WTC11 (cell line): ENCODE data around the gene SUSD1. TPM values are rescaled to one million over a fixed set of nuclear protein-coding genes. Genes with fewer than 3 reads are reported as not detected.

Experiments used
- ATAC-seq: fragments of 200-7000 bp; cut with Tn5 transposase; 2 replicates; pipeline ENCODE4 v1.10.0; 2021; ENCODE audit warnings: mild to moderate bottlenecking, moderate library complexity
- CTCF ChIA-PET: fragments of 300-600 bp; sonication (Branson Sonifier 250); formaldehyde crosslinking; loops from one replicate; lab custom pipeline; 2021; ENCODE audit warnings: antibody characterized with exemption; lab: Charles Lee
- POLR2A ChIA-PET: fragments of 350-600 bp; sonication (Branson Sonifier 250); formaldehyde crosslinking; loops from one replicate; lab custom pipeline; 2021; ENCODE audit warnings: antibody characterized with exemption; lab: Charles Lee
- DNase-seq: peaks from one replicate; pipeline ENCODE4 v3.0.0; 2021; ENCODE audit warnings: low spot score
- H3K27ac Mint-ChIP-seq: 2 replicates; pipeline ENCODE4 v1.8.0; 2021; ENCODE audit warnings: mixed read lengths
- H3K27me3 Mint-ChIP-seq: 2 replicates; pipeline ENCODE4 v1.8.0; 2021; ENCODE audit warnings: low read depth, mild to moderate bottlenecking, moderate library complexity, mixed read lengths
- H3K36me3 Mint-ChIP-seq: 2 replicates; pipeline ENCODE4 v1.8.0; 2021; ENCODE audit warnings: mixed read lengths
- H3K4me1 Mint-ChIP-seq: 2 replicates; pipeline ENCODE4 v1.8.0; 2022; ENCODE audit warnings: mixed read lengths
- H3K4me3 Mint-ChIP-seq: 2 replicates; pipeline ENCODE4 v1.8.0; 2021; ENCODE audit warnings: mild to moderate bottlenecking, moderate library complexity, mixed read lengths
- H3K9me3 Mint-ChIP-seq: 2 replicates; pipeline ENCODE4 v1.8.0; 2021; ENCODE audit warnings: mixed read lengths
- CBFB ChIP-seq: sonication (generic); formaldehyde crosslinking; IDR thresholded peaks from 2 replicates; pipeline ENCODE4 v1.8.1; 2022; ENCODE audit warnings: mild to moderate bottlenecking, low read depth, missing genetic modification reagents
- ETV6 ChIP-seq: sonication (generic); formaldehyde crosslinking; IDR thresholded peaks from 2 replicates; pipeline ENCODE4 v1.8.1; 2022; ENCODE audit warnings: mild to moderate bottlenecking, missing genetic modification reagents
- FOXK1 ChIP-seq: sonication (generic); formaldehyde crosslinking; IDR thresholded peaks from 2 replicates; pipeline ENCODE4 v1.8.0; 2022; ENCODE audit warnings: mild to moderate bottlenecking, moderate library complexity, missing genetic modification reagents
- FOXP1 ChIP-seq: sonication (generic); formaldehyde crosslinking; IDR thresholded peaks from 2 replicates; pipeline ENCODE4 v1.8.0; 2022; ENCODE audit warnings: missing genetic modification reagents, mild to moderate bottlenecking, moderate library complexity, borderline replicate concordance
- GABPB1 ChIP-seq: sonication (generic); formaldehyde crosslinking; IDR thresholded peaks from 2 replicates; pipeline ENCODE4 v1.8.1; 2023; ENCODE audit warnings: mild to moderate bottlenecking, missing genetic modification reagents
- GRHL2 ChIP-seq: fragments of 250-450 bp; sonication (Bioruptor Pico); IDR thresholded peaks from 2 replicates; pipeline ENCODE4 v1.8.0; 2022; ENCODE audit warnings: mild to moderate bottlenecking, moderate library complexity; ENCODE audit not compliant: insufficient replicate concordance, severe bottlenecking
- NR2C2 ChIP-seq: sonication (generic); formaldehyde crosslinking; IDR thresholded peaks from 2 replicates; pipeline ENCODE4 v1.8.0; 2022; ENCODE audit warnings: mild to moderate bottlenecking, missing genetic modification reagents
- OVOL2 ChIP-seq: fragments of 250-450 bp; sonication (Bioruptor Pico); IDR thresholded peaks from 2 replicates; pipeline ENCODE4 v1.9.0; 2021; ENCODE audit warnings: mild to moderate bottlenecking, borderline replicate concordance
- RORB ChIP-seq: fragments of 250-450 bp; sonication (Bioruptor Pico); IDR thresholded peaks from 2 replicates; pipeline ENCODE4 v1.9.0; 2021; ENCODE audit warnings: mild to moderate bottlenecking
- TEAD4 ChIP-seq: sonication (generic); formaldehyde crosslinking; IDR thresholded peaks from 2 replicates; pipeline ENCODE4 v1.8.0; 2022; ENCODE audit warnings: mild to moderate bottlenecking, missing genetic modification reagents
- TP53 ChIP-seq: sonication (generic); formaldehyde crosslinking; IDR thresholded peaks from 2 replicates; pipeline ENCODE4 v1.8.1; 2023; ENCODE audit warnings: mild to moderate bottlenecking, missing genetic modification reagents
- ZNF121 ChIP-seq: sonication (generic); formaldehyde crosslinking; IDR thresholded peaks from 2 replicates; pipeline ENCODE4 v1.8.0; 2023; ENCODE audit warnings: missing genetic modification reagents
- ZNF232 ChIP-seq: sonication (generic); formaldehyde crosslinking; IDR thresholded peaks from 2 replicates; pipeline ENCODE4 v1.8.0; 2022; ENCODE audit warnings: mild to moderate bottlenecking, missing genetic modification reagents
- ZNF263 ChIP-seq: sonication (generic); formaldehyde crosslinking; IDR thresholded peaks from 2 replicates; pipeline ENCODE4 v1.8.1; 2022; ENCODE audit warnings: low read depth, mild to moderate bottlenecking, moderate library complexity, missing genetic modification reagents
- ZNF423 ChIP-seq: fragments of 250-450 bp; sonication (Bioruptor Pico); IDR thresholded peaks from 2 replicates; pipeline ENCODE4 v2.1.2; 2022; ENCODE audit warnings: mild to moderate bottlenecking, moderate library complexity
- total RNA-seq: library from RNA; stranded (reverse); gene quantifications from 3 replicates; pipeline ENCODE4 v1.2.3, GENCODE V29; 2021
- TF ChIP-seq, protein P1 (sequence below): fragments of 250-450 bp; sonication (Bioruptor Pico); IDR thresholded peaks from 2 replicates; pipeline ENCODE4 v1.9.0; 2021; ENCODE audit warnings: mild to moderate bottlenecking
- TF ChIP-seq, protein P2 (sequence below): sonication (generic); formaldehyde crosslinking; IDR thresholded peaks from 2 replicates; pipeline ENCODE4 v1.8.1; 2022; ENCODE audit warnings: low read depth, mild to moderate bottlenecking, moderate library complexity, missing genetic modification reagents, borderline replicate concordance
- TF ChIP-seq, protein P3 (sequence below): sonication (generic); formaldehyde crosslinking; IDR thresholded peaks from 2 replicates; pipeline ENCODE4 v1.8.0; 2022; ENCODE audit warnings: mild to moderate bottlenecking, missing genetic modification reagents
- TF ChIP-seq, protein P4 (sequence below): sonication (generic); formaldehyde crosslinking; conservative IDR thresholded peaks from 2 replicates; pipeline ENCODE4 v1.8.1; 2023; ENCODE audit warnings: mild to moderate bottlenecking, low read depth, missing genetic modification reagents, moderate library complexity

SUSD1 gene
- total RNA-seq, 1 experiment from 2014 or later: 5.1 TPM

DNA sequence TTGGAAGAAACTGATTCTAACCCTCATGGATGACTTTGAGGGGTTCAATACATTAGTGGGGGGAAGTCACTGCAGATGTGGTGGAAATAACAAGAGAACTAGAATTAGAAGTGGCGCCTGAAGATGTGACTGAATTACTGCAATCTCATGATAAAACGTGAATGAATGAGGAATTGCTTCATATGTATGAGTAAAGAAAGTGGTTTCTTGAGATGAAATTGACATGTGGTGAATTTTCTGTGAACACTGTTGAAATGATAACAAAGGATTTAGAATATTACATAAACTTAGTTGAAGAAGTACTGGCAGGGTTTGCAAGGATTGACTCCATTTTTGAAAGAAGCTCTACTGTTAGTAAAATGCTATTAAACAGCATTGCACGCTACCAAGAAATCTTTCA is 165.4 kb downstream of the SUSD1 start (continued):
- TF ChIP-seq, protein P1, sequence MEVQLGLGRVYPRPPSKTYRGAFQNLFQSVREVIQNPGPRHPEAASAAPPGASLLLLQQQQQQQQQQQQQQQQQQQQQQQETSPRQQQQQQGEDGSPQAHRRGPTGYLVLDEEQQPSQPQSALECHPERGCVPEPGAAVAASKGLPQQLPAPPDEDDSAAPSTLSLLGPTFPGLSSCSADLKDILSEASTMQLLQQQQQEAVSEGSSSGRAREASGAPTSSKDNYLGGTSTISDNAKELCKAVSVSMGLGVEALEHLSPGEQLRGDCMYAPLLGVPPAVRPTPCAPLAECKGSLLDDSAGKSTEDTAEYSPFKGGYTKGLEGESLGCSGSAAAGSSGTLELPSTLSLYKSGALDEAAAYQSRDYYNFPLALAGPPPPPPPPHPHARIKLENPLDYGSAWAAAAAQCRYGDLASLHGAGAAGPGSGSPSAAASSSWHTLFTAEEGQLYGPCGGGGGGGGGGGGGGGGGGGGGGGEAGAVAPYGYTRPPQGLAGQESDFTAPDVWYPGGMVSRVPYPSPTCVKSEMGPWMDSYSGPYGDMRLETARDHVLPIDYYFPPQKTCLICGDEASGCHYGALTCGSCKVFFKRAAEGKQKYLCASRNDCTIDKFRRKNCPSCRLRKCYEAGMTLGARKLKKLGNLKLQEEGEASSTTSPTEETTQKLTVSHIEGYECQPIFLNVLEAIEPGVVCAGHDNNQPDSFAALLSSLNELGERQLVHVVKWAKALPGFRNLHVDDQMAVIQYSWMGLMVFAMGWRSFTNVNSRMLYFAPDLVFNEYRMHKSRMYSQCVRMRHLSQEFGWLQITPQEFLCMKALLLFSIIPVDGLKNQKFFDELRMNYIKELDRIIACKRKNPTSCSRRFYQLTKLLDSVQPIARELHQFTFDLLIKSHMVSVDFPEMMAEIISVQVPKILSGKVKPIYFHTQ: no peak
- no peak for TF ChIP-seq FOXP1 (CRISPR knock-in tag)

DNA sequence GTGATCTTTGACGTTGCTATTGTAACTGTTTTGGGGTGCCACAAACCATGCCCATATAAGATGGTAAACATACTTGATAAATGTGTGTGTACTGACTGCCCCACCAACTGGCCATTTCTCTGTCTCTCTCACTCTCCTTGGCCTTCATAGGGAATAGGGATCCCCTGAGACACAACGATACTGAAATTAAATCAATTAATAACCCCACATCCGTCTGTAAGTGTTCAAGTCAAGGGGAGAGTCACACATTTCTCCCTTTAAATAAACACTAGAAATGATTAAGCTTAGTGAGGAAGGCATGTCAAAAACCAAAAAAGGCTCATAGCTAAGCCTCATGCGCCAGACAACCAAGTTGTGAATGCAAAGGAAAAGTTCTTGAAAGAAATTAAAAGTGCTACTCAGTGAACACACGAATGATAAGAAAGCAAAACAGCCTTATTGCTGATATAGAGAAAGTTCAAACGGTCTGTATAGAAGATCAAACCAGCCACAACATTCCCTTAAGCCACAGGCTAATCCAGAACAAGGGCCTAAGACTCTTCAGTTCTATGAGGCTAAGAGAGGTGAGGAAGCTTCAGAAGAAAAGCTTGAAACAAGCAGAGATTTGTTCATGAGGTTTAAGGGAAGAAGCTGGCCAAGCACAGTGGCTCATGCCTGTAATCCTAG is 167.4 kb downstream of the SUSD1 start:
- Mint-ChIP-seq H3K4me3 (no peak overlapping the region), H3K9me3 (no peaks in the 10 kb centered on the region), H3K4me1 (peaks cover 4% of the 10 kb centered on the region), H3K36me3 (no peaks in the 10 kb centered on the region), H3K27ac (no peak overlapping the region), H3K27me3 (no peaks in the 10 kb centered on the region)
- TF ChIP-seq, protein P2, sequence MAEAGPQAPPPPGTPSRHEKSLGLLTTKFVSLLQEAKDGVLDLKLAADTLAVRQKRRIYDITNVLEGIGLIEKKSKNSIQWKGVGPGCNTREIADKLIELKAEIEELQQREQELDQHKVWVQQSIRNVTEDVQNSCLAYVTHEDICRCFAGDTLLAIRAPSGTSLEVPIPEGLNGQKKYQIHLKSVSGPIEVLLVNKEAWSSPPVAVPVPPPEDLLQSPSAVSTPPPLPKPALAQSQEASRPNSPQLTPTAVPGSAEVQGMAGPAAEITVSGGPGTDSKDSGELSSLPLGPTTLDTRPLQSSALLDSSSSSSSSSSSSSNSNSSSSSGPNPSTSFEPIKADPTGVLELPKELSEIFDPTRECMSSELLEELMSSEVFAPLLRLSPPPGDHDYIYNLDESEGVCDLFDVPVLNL: no peak
- TF ChIP-seq RORB (CRISPR knock-in tag) (no peak), GRHL2 (CRISPR knock-in tag) (no peak)
- ChIA-PET POLR2A (no interaction called here), CTCF (interaction anchor here (0.6 kb wide), 1 partner anchor 67 kb away, joined by 4 read pairs; no protein-coding TSS in a partner anchor)
- DNase-seq: no peak
- ATAC-seq: no peak

DNA sequence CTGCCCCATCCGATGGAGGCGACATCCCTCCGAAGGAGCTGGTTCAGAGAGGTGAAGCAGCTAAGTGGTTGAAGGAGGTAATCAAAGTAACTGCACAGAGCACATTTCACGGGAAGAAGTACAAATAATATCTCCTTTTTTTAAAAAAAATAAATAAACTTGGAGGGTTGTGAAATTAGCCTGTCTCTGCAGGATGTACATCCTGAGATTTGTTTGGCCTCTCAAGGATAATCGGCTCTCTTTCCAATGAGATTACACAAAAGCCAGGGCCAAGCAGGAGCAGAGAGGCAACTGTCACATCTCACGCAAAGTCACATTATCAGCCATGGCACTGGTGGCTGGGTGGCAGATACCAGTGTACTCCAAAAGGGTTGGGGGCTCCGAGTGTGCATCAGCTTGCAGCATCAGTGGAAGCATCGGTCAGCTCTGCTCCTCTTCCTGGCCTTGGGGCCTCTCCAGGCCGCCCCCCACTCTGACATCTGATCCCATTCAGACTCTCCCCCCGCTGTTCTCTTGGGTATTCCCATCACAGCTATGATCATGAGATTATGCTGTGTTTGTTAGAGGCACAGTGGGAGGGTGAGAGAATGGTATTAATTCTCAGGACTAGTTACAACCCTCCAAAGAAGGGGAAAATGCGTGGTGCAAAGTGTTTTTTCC is 168.6 kb downstream of the SUSD1 start:
- DNase-seq (no peak), ATAC-seq (no peak)
- H3K36me3 Mint-ChIP-seq: no peaks in the 10 kb centered on the region
- H3K27ac Mint-ChIP-seq: no peak overlapping the region
- ChIA-PET CTCF (no interaction called here), POLR2A (no interaction called here)
- no peak overlapping the region for H3K4me3 Mint-ChIP-seq
- no peaks in the 10 kb centered on the region for H3K9me3 Mint-ChIP-seq
- H3K4me1 Mint-ChIP-seq: peaks cover 4% of the 10 kb centered on the region
- no peaks in the 10 kb centered on the region for H3K27me3 Mint-ChIP-seq
- TF ChIP-seq TP53 (CRISPR knock-in tag) (no peak), ZNF232 (CRISPR knock-in tag) (no peak), TEAD4 (no peak), ZNF263 (no peak), ZNF423 (CRISPR knock-in tag) (no peak), ZNF121 (CRISPR knock-in tag) (no peak), ETV6 (CRISPR knock-in tag) (no peak), FOXK1 (no peak), GABPB1 (no peak), RORB (CRISPR knock-in tag) (no peak), OVOL2 (CRISPR knock-in tag) (no peak), CBFB (CRISPR knock-in tag) (no peak), NR2C2 (CRISPR knock-in tag) (no peak)
- TF ChIP-seq, protein P2: no peak
- TF ChIP-seq, protein P1: no peak
- TF ChIP-seq, protein P3, sequence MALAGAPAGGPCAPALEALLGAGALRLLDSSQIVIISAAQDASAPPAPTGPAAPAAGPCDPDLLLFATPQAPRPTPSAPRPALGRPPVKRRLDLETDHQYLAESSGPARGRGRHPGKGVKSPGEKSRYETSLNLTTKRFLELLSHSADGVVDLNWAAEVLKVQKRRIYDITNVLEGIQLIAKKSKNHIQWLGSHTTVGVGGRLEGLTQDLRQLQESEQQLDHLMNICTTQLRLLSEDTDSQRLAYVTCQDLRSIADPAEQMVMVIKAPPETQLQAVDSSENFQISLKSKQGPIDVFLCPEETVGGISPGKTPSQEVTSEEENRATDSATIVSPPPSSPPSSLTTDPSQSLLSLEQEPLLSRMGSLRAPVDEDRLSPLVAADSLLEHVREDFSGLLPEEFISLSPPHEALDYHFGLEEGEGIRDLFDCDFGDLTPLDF (CRISPR knock-in tag): no peak
- TF ChIP-seq, protein P4, sequence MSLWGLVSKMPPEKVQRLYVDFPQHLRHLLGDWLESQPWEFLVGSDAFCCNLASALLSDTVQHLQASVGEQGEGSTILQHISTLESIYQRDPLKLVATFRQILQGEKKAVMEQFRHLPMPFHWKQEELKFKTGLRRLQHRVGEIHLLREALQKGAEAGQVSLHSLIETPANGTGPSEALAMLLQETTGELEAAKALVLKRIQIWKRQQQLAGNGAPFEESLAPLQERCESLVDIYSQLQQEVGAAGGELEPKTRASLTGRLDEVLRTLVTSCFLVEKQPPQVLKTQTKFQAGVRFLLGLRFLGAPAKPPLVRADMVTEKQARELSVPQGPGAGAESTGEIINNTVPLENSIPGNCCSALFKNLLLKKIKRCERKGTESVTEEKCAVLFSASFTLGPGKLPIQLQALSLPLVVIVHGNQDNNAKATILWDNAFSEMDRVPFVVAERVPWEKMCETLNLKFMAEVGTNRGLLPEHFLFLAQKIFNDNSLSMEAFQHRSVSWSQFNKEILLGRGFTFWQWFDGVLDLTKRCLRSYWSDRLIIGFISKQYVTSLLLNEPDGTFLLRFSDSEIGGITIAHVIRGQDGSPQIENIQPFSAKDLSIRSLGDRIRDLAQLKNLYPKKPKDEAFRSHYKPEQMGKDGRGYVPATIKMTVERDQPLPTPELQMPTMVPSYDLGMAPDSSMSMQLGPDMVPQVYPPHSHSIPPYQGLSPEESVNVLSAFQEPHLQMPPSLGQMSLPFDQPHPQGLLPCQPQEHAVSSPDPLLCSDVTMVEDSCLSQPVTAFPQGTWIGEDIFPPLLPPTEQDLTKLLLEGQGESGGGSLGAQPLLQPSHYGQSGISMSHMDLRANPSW (CRISPR knock-in tag): no peak
